ENCODE data around the gene RALGDS.
"Not testable (repeated sequence)": the region's sequence is repeated elsewhere in the genome, so short reads cannot be mapped to it uniquely, and the experiment has no call there.

RALGDS gene

DNA sequence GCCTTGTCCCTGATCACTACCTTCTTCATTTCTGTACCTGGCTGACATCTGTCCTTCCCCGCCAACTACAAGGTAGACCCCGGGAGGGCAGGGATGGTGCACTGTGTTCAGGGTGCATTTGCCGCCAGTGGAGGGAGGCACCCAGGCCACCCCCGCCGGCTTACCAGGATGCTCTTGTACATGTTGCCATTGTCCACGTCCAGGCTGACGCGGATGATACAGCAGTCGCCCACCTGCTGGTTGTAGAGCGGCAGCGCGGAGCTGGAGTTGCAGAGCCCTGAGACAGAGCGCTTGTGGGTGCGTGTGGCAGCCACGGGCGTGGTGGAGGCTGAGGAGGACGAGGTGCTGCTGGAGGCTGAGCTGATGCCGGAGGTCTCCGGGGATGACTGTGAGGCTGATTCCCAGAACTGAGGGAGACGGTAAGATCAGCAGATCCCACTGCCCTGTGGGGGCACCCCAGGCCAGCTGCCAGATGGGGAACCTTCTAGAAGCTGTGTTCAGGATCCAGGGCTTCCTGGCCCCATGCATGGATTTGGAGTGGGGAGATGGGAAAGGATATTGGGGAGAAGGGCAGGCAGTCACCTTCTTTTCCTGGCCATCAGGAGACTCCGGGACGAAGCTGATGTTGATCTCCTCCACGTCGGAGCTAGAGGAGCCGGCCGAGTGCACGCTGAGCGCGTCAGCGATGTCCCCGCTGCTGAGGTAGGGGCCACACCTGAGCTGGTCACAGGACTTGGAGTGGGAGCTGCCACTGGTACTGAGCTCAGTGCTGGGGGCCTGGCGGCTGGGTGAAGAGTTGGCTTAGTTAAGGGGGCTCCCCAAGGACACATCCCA is 19.5 kb downstream of the RALGDS start:
- H3K36me3 ChIP-seq, result peaks cover 98% of the 10 kb centered on the region
- H3K4me2 ChIP-seq, result no peak overlapping the region
- peaks cover 52% of the 10 kb centered on the region for H4K20me1 ChIP-seq
- no peak overlapping the region for H3K27ac ChIP-seq
- H3K9ac ChIP-seq, result no peak overlapping the region
- H3K4me3 ChIP-seq, result no peak overlapping the region
- H3K9me3 ChIP-seq, result peaks cover 28% of the 10 kb centered on the region
- no peaks in the 10 kb centered on the region for H3K27me3 ChIP-seq
- H3K4me1 ChIP-seq, result no peaks in the 10 kb centered on the region
- no peak for TF ChIP-seq Cebpa-rat (IDR thresholded peaks at IDR 0.05)

DNA sequence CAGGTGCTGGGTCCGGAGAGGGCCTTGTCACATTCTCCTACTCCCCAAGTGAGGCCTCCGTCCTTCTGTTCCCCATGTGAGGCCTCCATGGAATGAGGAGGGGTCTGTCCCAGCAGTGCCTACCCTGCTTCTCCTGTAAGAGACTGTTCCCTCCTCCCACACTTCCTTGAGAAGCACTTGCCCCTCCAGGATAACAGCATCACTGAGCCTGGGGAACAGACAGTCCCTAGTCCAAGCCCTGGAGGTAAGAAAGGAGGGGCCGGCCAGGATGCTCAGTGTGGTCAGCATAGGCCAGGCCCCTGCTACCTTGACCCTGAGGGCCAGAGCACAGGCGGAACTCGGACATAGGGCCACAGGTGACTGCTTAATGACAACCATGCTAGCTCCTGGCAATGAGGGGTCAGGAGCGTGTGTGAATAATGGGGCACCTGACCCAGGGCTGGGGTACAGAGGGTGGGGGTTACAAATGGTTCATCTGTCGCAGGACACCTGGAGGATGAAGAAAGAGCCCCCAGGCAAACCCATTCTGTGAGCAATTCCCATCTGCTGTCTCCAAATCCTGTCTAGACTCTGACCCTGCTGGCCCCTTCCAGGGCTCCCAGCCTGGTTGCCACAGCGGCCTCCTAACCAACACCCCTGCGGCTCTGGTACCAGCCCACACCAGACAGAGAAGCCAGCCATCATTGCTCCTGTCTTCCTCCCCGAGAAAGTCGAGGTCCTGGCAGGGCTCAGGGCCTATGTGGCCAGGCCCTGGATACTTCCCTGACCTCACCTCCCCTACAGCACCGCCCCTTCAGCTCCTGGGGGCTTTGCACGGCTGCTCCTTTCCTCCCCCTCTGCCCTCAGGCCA is 20.3 kb downstream of the RALGDS start:
- H3K9me3 ChIP-seq, result peaks cover 36% of the 10 kb centered on the region
- no peak overlapping the region for H3K9ac ChIP-seq
- H3K4me3 ChIP-seq, result no peak overlapping the region
- no peak overlapping the region for H3K27ac ChIP-seq
- no peak for TF ChIP-seq Cebpa-rat (IDR thresholded peaks at IDR 0.05)
- peaks cover 98% of the 10 kb centered on the region for H3K36me3 ChIP-seq
- H4K20me1 ChIP-seq, result peaks cover 46% of the 10 kb centered on the region
- H3K27me3 ChIP-seq, result no peaks in the 10 kb centered on the region
- no peak overlapping the region for H3K4me2 ChIP-seq
- H3K4me1 ChIP-seq, result no peaks in the 10 kb centered on the region

DNA sequence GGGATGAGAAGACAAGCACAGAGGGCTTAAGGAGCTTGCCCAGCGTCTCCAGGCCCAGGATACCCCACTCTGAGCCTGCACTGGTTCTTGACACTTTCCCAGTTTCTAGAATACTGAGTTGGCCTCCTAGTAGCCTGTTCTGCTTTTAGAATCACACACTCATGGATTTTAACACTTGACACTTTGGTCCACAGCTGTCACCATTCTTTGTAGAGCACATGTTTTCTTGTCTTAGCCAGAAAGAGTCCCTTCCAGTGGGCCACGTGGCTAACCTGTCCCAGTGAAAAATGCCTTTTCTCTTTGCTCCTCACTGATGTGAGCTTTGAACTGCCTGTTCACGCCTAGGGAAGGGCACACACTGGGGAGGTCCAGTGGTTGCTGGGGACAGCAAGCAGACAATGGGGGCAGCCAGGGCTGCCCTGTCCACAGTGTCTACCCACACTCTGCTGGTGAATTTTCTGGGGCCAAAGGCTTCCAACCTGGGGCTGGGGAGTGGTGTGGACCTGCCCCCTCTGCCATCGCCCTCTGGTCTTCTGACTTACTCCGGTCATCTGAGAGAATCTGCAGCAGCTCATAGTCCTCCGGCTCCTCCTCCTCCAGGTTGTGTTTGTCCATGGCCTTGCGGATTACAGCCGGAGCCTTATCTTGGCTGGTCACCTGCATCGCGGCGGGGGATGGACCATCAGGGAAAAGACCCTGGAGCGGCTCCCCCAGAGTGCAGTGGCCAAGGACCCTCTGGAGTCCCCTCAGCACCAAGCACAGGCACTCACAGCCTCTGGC is 21.1 kb downstream of the RALGDS start:
- TF ChIP-seq Cebpa-rat (IDR thresholded peaks at IDR 0.05), result no peak
- Histone ChIP-seq H3K27ac (no peak overlapping the region), H3K4me2 (no peak overlapping the region), H4K20me1 (peaks cover 40% of the 10 kb centered on the region), H3K27me3 (no peaks in the 10 kb centered on the region), H3K36me3 (peaks cover 97% of the 10 kb centered on the region), H3K4me1 (no peaks in the 10 kb centered on the region), H3K9ac (no peak overlapping the region), H3K4me3 (no peak overlapping the region), H3K9me3 (peaks cover 41% of the 10 kb centered on the region)

DNA sequence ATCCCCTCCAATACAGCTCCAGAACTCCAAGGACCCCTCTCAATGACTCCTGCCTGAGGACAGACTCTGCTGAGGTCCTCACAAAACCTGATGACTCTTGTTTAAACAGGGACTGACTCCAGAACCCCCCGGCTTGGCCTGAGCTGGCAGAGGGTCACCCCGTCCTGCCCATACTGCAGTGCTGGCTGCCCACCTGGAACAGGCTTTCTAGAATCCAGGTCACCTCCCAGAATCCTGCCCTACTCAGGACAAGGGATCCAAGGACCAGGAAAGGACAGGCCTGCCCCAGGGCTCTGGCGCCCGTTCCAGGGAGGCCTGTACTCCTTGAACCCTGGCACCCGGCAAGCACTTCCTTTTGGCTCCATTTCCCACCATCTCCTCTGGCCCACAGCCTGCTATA is 22.2 kb downstream of the RALGDS start:
- Histone ChIP-seq H3K27ac (no peak overlapping the region), H3K4me3 (no peak overlapping the region), H3K4me1 (no peaks in the 10 kb centered on the region), H3K36me3 (peaks cover 95% of the 10 kb centered on the region), H3K27me3 (no peaks in the 10 kb centered on the region), H3K9ac (no peak overlapping the region), H3K4me2 (no peak overlapping the region), H3K9me3 (peaks cover 41% of the 10 kb centered on the region), H4K20me1 (peaks cover 31% of the 10 kb centered on the region)
- no peak for TF ChIP-seq Cebpa-rat (IDR thresholded peaks at IDR 0.05)

DNA sequence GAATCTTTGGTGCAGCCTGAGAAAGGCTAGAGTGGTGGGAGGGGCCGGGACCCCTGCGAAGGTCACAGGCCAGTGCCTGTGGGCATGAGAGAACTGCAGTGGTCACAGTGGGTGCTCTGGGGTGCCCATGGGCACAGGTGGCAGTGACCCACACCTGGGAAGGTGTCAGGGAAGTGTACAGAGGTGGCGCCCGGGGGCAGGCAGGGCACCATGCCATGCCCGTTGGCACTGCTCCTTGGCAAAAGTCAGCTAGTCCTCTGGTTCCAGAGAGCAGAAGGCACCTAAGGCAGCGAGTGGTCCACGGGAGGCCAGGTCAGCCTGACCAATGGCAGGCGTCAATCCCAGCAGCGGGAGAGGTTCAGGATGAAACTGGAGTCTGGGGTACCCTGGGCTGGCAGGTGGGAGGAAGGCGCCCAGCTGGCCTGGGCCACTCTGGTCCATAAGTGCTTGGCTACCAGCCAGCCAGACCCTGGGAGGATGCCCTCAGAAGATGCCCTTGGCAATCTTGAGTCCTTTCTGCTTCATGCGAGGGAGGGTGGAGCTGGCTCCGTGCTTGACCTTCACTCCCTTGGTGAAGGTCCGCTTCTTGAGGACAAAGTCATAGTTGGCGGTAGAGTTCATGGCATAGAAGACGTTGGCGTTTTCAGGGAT is 22.8 kb downstream of the RALGDS start:
- no peaks in the 10 kb centered on the region for H3K27me3 ChIP-seq
- H3K36me3 ChIP-seq, result peaks cover 89% of the 10 kb centered on the region
- no peak overlapping the region for H3K27ac ChIP-seq
- H3K4me1 ChIP-seq, result no peaks in the 10 kb centered on the region
- peaks cover 25% of the 10 kb centered on the region for H4K20me1 ChIP-seq
- TF ChIP-seq Cebpa-rat (IDR thresholded peaks at IDR 0.05), result no peak
- H3K9ac ChIP-seq, result no peak overlapping the region
- H3K9me3 ChIP-seq, result peaks cover 41% of the 10 kb centered on the region
- H3K4me3 ChIP-seq, result no peak overlapping the region
- no peak overlapping the region for H3K4me2 ChIP-seq

DNA sequence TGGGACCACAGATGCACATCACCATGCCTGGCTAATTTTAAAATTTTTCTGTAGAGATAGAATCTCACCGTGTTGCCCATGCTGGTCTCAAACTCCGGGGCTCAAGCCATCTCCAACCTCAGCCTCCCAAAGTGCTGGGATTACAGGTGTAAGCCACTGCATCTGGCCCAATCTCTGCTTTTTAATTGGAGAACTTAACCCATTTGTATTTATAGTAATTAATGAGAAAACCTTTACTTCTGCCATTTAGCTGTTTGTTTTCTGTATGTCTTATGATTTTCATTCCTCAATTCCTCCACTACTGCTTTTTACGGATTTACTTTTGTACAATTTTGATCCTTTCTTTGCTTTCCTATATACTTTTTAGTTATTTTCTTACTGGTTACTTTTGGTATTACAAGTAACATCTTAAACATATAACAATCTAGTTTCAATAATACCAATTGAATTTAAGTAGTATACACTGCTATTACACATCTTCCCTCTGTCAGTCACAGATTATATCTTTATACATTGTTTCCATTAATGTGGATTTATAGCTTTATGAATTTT is 26.1 kb downstream of the RALGDS start:
- no peak for TF ChIP-seq Cebpa-rat (IDR thresholded peaks at IDR 0.05)
- no peak overlapping the region for H3K27ac ChIP-seq
- no peaks in the 10 kb centered on the region for H3K27me3 ChIP-seq

DNA sequence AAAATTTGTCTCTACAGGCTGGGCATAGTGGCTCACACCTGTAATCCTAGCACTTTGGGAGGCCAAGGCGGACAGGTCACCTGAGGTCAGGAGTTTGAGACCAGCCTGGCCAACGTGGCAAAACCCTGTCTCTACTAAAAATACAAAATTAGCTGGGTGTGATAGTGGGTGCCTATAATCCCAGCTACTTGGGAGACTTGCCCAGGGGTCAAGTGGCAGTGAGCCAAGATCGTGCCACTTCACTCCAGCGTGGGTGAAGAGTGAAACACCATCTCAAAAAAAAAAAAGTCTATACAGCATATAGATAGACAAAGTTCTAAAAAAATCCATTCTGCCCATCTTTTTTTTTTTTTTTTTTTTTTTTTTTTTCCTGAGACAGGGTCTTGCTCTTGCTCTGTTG is 26.7 kb downstream of the RALGDS start:
- not testable (repeated sequence) for H3K4me1 ChIP-seq, H3K27me3 ChIP-seq, H4K20me1 ChIP-seq, H3K27ac ChIP-seq, H3K4me3 ChIP-seq, H3K4me2 ChIP-seq, H3K9ac ChIP-seq
- H3K36me3 ChIP-seq, result peaks cover 56% of the 10 kb centered on the region
- peaks cover 41% of the 10 kb centered on the region for H3K9me3 ChIP-seq

More for the DNA sequence above, 26.1 kb downstream of the RALGDS start:
- no peak overlapping the region for H3K4me2 ChIP-seq
- no peak overlapping the region for H3K4me3 ChIP-seq
- H3K9me3 ChIP-seq, result peaks cover 41% of the 10 kb centered on the region
- H4K20me1 ChIP-seq, result peaks cover 2% of the 10 kb centered on the region; the same call in 1 of the 2 replicates
- H3K9ac ChIP-seq, result no peak overlapping the region
- H3K4me1 ChIP-seq, result no peaks in the 10 kb centered on the region
- peaks cover 62% of the 10 kb centered on the region for H3K36me3 ChIP-seq

DNA sequence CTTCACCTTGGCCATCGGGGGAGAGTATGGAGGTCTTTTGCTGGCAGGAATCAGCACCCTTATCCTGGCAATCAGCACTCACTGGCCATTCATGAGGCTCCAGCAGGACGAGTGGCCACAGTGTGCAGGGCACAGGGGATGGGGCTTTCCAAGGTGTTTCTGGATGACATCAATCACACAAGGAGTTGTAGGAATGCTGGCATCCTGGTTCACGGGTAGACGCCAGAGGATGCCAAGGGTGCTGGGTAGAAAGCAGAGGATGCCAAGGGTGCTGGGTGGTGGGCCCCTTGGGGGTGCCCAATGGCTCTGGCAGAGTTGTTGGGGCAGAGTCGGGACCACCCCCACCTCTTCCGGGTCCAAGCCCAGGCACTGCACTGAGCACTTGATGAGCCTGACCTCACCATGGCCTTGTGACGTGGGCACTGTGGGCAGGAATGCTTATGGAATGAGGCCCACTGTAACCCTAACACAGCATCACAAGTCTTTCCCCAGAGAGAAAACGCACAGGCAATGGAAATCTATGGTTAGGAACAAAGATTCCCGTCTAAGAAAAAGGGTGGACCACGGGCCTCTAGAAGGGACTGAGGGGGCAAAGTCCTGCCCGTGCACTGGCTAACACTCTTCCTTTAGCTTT is 30.2 kb downstream of the RALGDS start:
- Histone ChIP-seq H3K4me1 (peaks cover 13% of the 10 kb centered on the region), H3K9me3 (peaks cover 7% of the 10 kb centered on the region), H3K27ac (no peak overlapping the region), H3K9ac (no peak overlapping the region), H3K36me3 (peaks cover 22% of the 10 kb centered on the region), H3K4me3 (no peak overlapping the region), H3K27me3 (no peaks in the 10 kb centered on the region), H3K4me2 (no peak overlapping the region), H4K20me1 (no peaks in the 10 kb centered on the region)
- TF ChIP-seq Cebpa-rat (IDR thresholded peaks at IDR 0.05), result no peak

DNA sequence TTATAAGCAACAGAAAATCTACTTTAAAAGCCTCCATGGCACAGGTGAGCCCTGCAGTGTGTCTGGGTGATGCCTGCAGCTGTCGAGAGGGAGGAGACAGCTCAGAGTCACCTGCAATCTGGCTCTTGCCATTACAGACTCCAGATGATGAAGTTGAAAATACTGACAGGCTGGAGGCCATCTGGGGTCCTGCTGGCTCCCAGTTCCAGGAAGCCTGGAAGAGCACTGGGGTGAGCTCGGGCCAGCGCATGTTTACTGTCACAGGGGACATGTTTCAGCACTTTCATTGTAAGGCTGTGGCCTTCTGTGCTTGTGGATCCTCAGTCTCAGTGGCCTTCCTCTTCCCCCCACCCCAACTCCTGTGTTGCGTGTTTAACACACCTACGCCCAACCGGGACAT is 30.9 kb downstream of the RALGDS start:
- Histone ChIP-seq H3K36me3 (peaks cover 15% of the 10 kb centered on the region), H3K9me3 (no peaks in the 10 kb centered on the region), H3K27me3 (no peaks in the 10 kb centered on the region), H3K9ac (no peak overlapping the region), H3K4me2 (no peak overlapping the region), H3K4me1 (peaks cover 13% of the 10 kb centered on the region), H3K27ac (no peak overlapping the region), H4K20me1 (no peaks in the 10 kb centered on the region), H3K4me3 (no peak overlapping the region)
- no peak for TF ChIP-seq Cebpa-rat (IDR thresholded peaks at IDR 0.05)
